H1 (cell line): Measurements from ENCODE around the gene PACSIN1. TPM values are rescaled to one million over a fixed set of nuclear protein-coding genes. Genes with fewer than 3 reads are reported as not detected.

ENCODE experiments used
- CTCF ChIA-PET: fragments of 300-600 bp; sonication (Branson Sonifier 250); formaldehyde crosslinking; loops from one replicate; lab custom pipeline; 2021; ENCODE audit not compliant: partially characterized antibody; lab: Charles Lee
- POLR2A ChIA-PET: fragments of 300-600 bp; sonication (Branson Sonifier 250); formaldehyde crosslinking; loops from one replicate; lab custom pipeline; 2021; ENCODE audit warnings: inconsistent platforms; ENCODE audit not compliant: partially characterized antibody; lab: Charles Lee
- DNase-seq, 2 experiments: peaks; one replicate each; pipeline versions ENCODE4 v3.0.0 to v3.0.0-alpha.2; 2010 to 2022; ENCODE audit warnings: low spot score in 2 of 2, low read depth in 1 of 2, mixed read lengths in 1 of 2
- FAIRE-seq: peaks from 2 replicates; lab custom pipeline; 2011; peaks lifted over from hg19 to GRCh38; lab: Jason Lieb, UNC
- H2AFZ ChIP-seq: 2 replicates; pipeline ENCODE4 v1.8.1; 2012; ENCODE audit warnings: low read length, inconsistent platforms
- H2AK5ac ChIP-seq: 2 replicates; pipeline ENCODE4 v1.6.1; 2013; ENCODE audit warnings: low read depth, low read length
- H2BK120ac ChIP-seq: replicated peaks from 2 replicates; pipeline ENCODE3; 2013; ENCODE audit warnings: low read depth, low read length, inconsistent platforms
- H2BK12ac ChIP-seq: 2 replicates; pipeline ENCODE4 v1.6.1; 2013; ENCODE audit warnings: low read depth, low read length
- H2BK15ac ChIP-seq: 2 replicates; pipeline ENCODE4 v1.6.1; 2013; ENCODE audit warnings: low read length
- H2BK20ac ChIP-seq: 2 replicates; pipeline ENCODE4 v1.6.1; 2013; ENCODE audit warnings: low read length
- H2BK5ac ChIP-seq: 2 replicates; pipeline ENCODE4 v1.6.1; 2013; ENCODE audit warnings: low read depth, low read length
- H3K14ac ChIP-seq: 2 replicates; pipeline ENCODE4 v1.6.1; 2013; ENCODE audit warnings: inconsistent platforms; ENCODE audit not compliant: insufficient read length
- H3K18ac ChIP-seq: 2 replicates; pipeline ENCODE4 v1.6.1; 2013; ENCODE audit warnings: low read length; ENCODE audit errors: extremely low read depth
- H3K23ac ChIP-seq: 2 replicates; pipeline ENCODE4 v1.6.1; 2013; ENCODE audit warnings: inconsistent platforms; ENCODE audit not compliant: insufficient read length
- H3K23me2 ChIP-seq: 2 replicates; pipeline ENCODE4 v1.6.1; 2013; ENCODE audit warnings: low read depth, low read length
- H3K27ac ChIP-seq: 2 replicates; pipeline ENCODE4 v1.6.1; 2011; ENCODE audit warnings: low read depth, low read length, inconsistent platforms
- H3K27me3 ChIP-seq, 4 experiments: replicated peaks in 1 of 4; 1 replicate in 1 of 4; 2 replicates in 3 of 4; pipeline versions ENCODE4 v1.6.1 to v1.8.1; 2011 to 2013; ENCODE audit warnings: low read length in 3 of 4, mild to moderate bottlenecking in 3 of 4, inconsistent platforms in 2 of 4, mixed read lengths in 2 of 4, moderate library complexity in 1 of 4; ENCODE audit not compliant: control insufficient read depth in 3 of 4, insufficient read depth in 3 of 4; ENCODE audit errors: extremely low read depth in 1 of 4
- H3K36me3 ChIP-seq, 4 experiments: 2 replicates each; pipeline versions ENCODE4 v1.6.1 to v1.8.1; 2011 to 2013; ENCODE audit warnings: mild to moderate bottlenecking in 4 of 4, low read length in 3 of 4, moderate library complexity in 2 of 4, control low read depth in 1 of 4, inconsistent platforms in 1 of 4; ENCODE audit not compliant: insufficient read depth in 4 of 4, control insufficient read depth in 2 of 4
- H3K4ac ChIP-seq: replicated peaks from 2 replicates; pipeline ENCODE3; 2013; ENCODE audit warnings: low read length, low read depth, mixed read lengths, inconsistent platforms; ENCODE audit not compliant: insufficient read length
- H3K4me1 ChIP-seq, 4 experiments: replicated peaks in 1 of 4; 1 replicate in 1 of 4; 2 replicates in 3 of 4; pipeline versions ENCODE4 v1.6.1 to v1.8.1; 2011 to 2013; ENCODE audit warnings: low read length in 3 of 4, inconsistent platforms in 2 of 4, mixed read lengths in 1 of 4; ENCODE audit not compliant: insufficient read depth in 4 of 4, control insufficient read depth in 3 of 4
- H3K4me2 ChIP-seq, 2 experiments: 2 replicates each; pipeline versions ENCODE4 v1.6.1 to v1.8.1; 2011 to 2013; ENCODE audit warnings: low read depth in 2 of 2, low read length in 2 of 2, control low read depth in 1 of 2, inconsistent platforms in 1 of 2, mild to moderate bottlenecking in 1 of 2; ENCODE audit not compliant: insufficient read depth in 1 of 2
- H3K4me3 ChIP-seq, 4 experiments: fragments of 200-600, 300-600 bp in 1 of 4; sonication (generic), shearing (Covaris generic), sonication (Bioruptor Twin) in 1 of 4; 2 replicates each; pipeline versions ENCODE4 v1.5.1 to v1.8.1; 2011 to 2016; ENCODE audit warnings: low read length in 4 of 4, low read depth in 3 of 4, control low read depth in 2 of 4, inconsistent platforms in 2 of 4, mild to moderate bottlenecking in 2 of 4, mixed read lengths in 1 of 4, moderate library complexity in 1 of 4; ENCODE audit not compliant: insufficient read depth in 2 of 4; ENCODE audit errors: extremely low read depth in 1 of 4
- H3K56ac ChIP-seq: replicated peaks from 2 replicates; pipeline ENCODE3; 2013; ENCODE audit warnings: low read depth, mild to moderate bottlenecking, mixed read lengths, low read length, inconsistent platforms; ENCODE audit not compliant: insufficient read length
- H3K79me1 ChIP-seq: 2 replicates; pipeline ENCODE4 v1.6.1; 2013; ENCODE audit warnings: low read depth, low read length, control low read depth
- H3K79me2 ChIP-seq, 2 experiments: 2 replicates each; pipeline versions ENCODE4 v1.6.1 to v1.8.1; 2012 to 2013; ENCODE audit warnings: low read length in 2 of 2, mild to moderate bottlenecking in 2 of 2, inconsistent platforms in 1 of 2; ENCODE audit not compliant: insufficient read depth in 2 of 2, control insufficient read depth in 1 of 2
- H3K9ac ChIP-seq, 4 experiments: replicated peaks in 1 of 4; 1 replicate in 1 of 4; 2 replicates in 3 of 4; pipeline versions ENCODE4 v1.6.1 to v1.8.1; 2011 to 2013; ENCODE audit warnings: low read depth in 3 of 4, low read length in 3 of 4, control low read depth in 2 of 4, mild to moderate bottlenecking in 2 of 4, moderate library complexity in 2 of 4, inconsistent platforms in 1 of 4; ENCODE audit errors: extremely low read depth in 1 of 4
- H3K9me3 ChIP-seq, 2 experiments: 2 replicates each; pipeline versions ENCODE4 v1.6.1 to v1.8.1; 2012 to 2013; ENCODE audit warnings: mild to moderate bottlenecking in 2 of 2, moderate library complexity in 2 of 2, control low read depth in 1 of 2, inconsistent platforms in 1 of 2, low read depth in 1 of 2, low read length in 1 of 2, mixed read lengths in 1 of 2; ENCODE audit not compliant: insufficient read depth in 2 of 2
- H4K20me1 ChIP-seq, 2 experiments: replicated peaks in 1 of 2; 2 replicates each; pipeline versions ENCODE3 to v1.8.1; 2011 to 2013; ENCODE audit warnings: inconsistent platforms in 2 of 2, low read length in 2 of 2, mild to moderate bottlenecking in 1 of 2; ENCODE audit not compliant: insufficient read depth in 2 of 2, control insufficient read depth in 1 of 2
- H4K5ac ChIP-seq: 2 replicates; pipeline ENCODE4 v1.6.1; 2013; ENCODE audit warnings: low read length, low read depth, mixed read lengths, inconsistent platforms; ENCODE audit not compliant: insufficient read length
- H4K8ac ChIP-seq: 2 replicates; pipeline ENCODE4 v1.8.0; 2013; ENCODE audit warnings: mild to moderate bottlenecking, moderate library complexity, low read length, inconsistent platforms; ENCODE audit not compliant: insufficient read depth; ENCODE audit errors: extremely low read depth
- H4K91ac ChIP-seq: replicated peaks from 2 replicates; pipeline ENCODE3; 2013; ENCODE audit warnings: low read length, mixed read lengths, inconsistent platforms; ENCODE audit not compliant: insufficient read length
- ASH2L ChIP-seq: fragments of 200-600, 300-600 bp; sonication (generic); IDR thresholded peaks from one replicate; pipeline ENCODE4 v1.7.1; 2017; ENCODE audit warnings: low read length
- EGR1 ChIP-seq: IDR thresholded peaks from 2 replicates; pipeline ENCODE4 v1.6.1; 2011; ENCODE audit warnings: low read depth, low read length, borderline replicate concordance
- HDAC6 ChIP-seq: IDR thresholded peaks from one replicate; pipeline ENCODE4 v1.7.1; 2012; ENCODE audit warnings: low read depth, mild to moderate bottlenecking, inconsistent platforms, low read length, moderate library complexity
- KDM1A ChIP-seq: fragments of 200-600, 300-600 bp; sonication (generic); IDR thresholded peaks from 2 replicates; pipeline ENCODE4 v1.7.1; 2016; ENCODE audit warnings: mild to moderate bottlenecking, low read length, borderline replicate concordance
- NANOG ChIP-seq: IDR thresholded peaks from 2 replicates; pipeline ENCODE4 v1.6.1; 2011; ENCODE audit warnings: low read length, low read depth, mild to moderate bottlenecking, inconsistent platforms; ENCODE audit not compliant: insufficient read depth, poor library complexity, severe bottlenecking
- PHF8 ChIP-seq: fragments of 200-600 bp; sonication (generic); conservative IDR thresholded peaks from 2 replicates; pipeline ENCODE4 v1.7.1; 2012; ENCODE audit warnings: low read depth, mild to moderate bottlenecking, inconsistent platforms, low read length, moderate library complexity
- POLR2A ChIP-seq, 2 experiments: IDR thresholded peaks; 1 replicate in 1 of 2; 2 replicates in 1 of 2; pipeline ENCODE4 v1.6.1; 2011; ENCODE audit warnings: low read depth in 2 of 2, low read length in 2 of 2, mild to moderate bottlenecking in 2 of 2; ENCODE audit errors: control extremely low read depth in 1 of 2
- RAD21 ChIP-seq, 2 experiments: IDR thresholded peaks in 1 of 2; conservative IDR thresholded peaks in 1 of 2; 2 replicates each; pipeline ENCODE4 v1.6.1; 2011; ENCODE audit warnings: low read depth in 2 of 2, low read length in 2 of 2, improper control_type of control experiment in 1 of 2, inconsistent platforms in 1 of 2, mild to moderate bottlenecking in 1 of 2, moderate library complexity in 1 of 2
- RFX5 ChIP-seq: IDR thresholded peaks from 2 replicates; pipeline ENCODE4 v1.6.1; 2011; ENCODE audit warnings: low read depth, low read length, improper control_type of control experiment, borderline replicate concordance
- SP2 ChIP-seq: IDR thresholded peaks from 2 replicates; pipeline ENCODE4 v1.6.1; 2012; ENCODE audit warnings: mild to moderate bottlenecking, low read length, inconsistent platforms
- SUZ12 ChIP-seq: fragments of 200-600 bp; sonication (generic); IDR thresholded peaks from 2 replicates; pipeline ENCODE4 v1.6.1; 2012; ENCODE audit warnings: mild to moderate bottlenecking, inconsistent platforms, low read length, moderate library complexity, mixed read lengths
- TBP ChIP-seq: IDR thresholded peaks from 2 replicates; pipeline ENCODE4 v1.6.1; 2011; ENCODE audit warnings: low read depth, low read length, improper control_type of control experiment
- TEAD4 ChIP-seq: IDR thresholded peaks from 2 replicates; pipeline ENCODE4 v1.6.1; 2012; ENCODE audit warnings: low read depth, low read length, inconsistent platforms, mixed read lengths
- WGBS, 2 experiments: shearing (Covaris generic) in 1 of 2; methylation state at CpG; one replicate each; pipeline versions ENCODE4 v1.1.6 to v1.1.7; 2013 to 2015; ENCODE audit warnings: low lambda C conversion rate in 2 of 2, mixed read lengths in 2 of 2, inconsistent platforms in 1 of 2, low coverage in 1 of 2, missing lambda C conversion rate in 1 of 2; ENCODE audit not compliant: insufficient replicate concordance in 2 of 2, insufficient coverage in 1 of 2, insufficient read length in 1 of 2; ENCODE audit errors: extremely low coverage in 1 of 2, missing lambda C conversion rate in 1 of 2; 5-methylcytosine and 5-hydroxymethylcytosine counted together
- polyA plus RNA-seq, 7 experiments: library from polyadenylated mRNA; depleted of rRNA in 3 of 7; stranded (reverse) in 5 of 7; unstranded in 2 of 7; fragments of >200 nt in 5 of 7; fragments of 200-250 nt in 2 of 7; gene quantifications; 1 replicate in 5 of 7; 2 replicates in 1 of 7; 4 replicates in 1 of 7; pipeline versions ENCODE4 v1.2.1 to v1.2.3, GENCODE V29; 2011 to 2013; ENCODE audit warnings: missing spikeins in 2 of 7, mixed read lengths in 2 of 7
- total RNA-seq: library from RNA; stranded (reverse); fragmentation: NEBNext Ultra II Directional; extraction: Animal tissue kit (Norgen Biotek cat#: 25700); gene quantifications from 2 replicates; pipeline ENCODE4 v1.2.1, GENCODE V29; 2021

The PACSIN1 gene
- total and polyA plus RNA-seq, 2 of the 8 experiments (the other 6 are each of a cell fraction or from before 2014, with no cell fraction given), result 5.9 to 11.1 TPM

- H3K9ac ChIP-seq, result no peak overlapping the region
- no peak overlapping the region for H3K14ac ChIP-seq
- DNase-seq (no peak), FAIRE-seq (no peak)
- no peaks in the 10 kb centered on the region for H3K36me3 ChIP-seq
- H2AFZ ChIP-seq, result no peak overlapping the region
- no peak overlapping the region for H2BK120ac ChIP-seq
- no peaks in the 10 kb centered on the region for H3K9me3 ChIP-seq
- CTCF ChIA-PET, result interaction anchor here (1.0 to 2.7 kb wide), 6 partner anchors 8 to 113 kb away, joined by 4 to 13 read pairs (median 6); partner anchors contain the start of gene SPDEF
- no peak overlapping the region for H3K4ac ChIP-seq
- H4K20me1 ChIP-seq, result no peaks in the 10 kb centered on the region
- H2BK15ac ChIP-seq, result peak overlapping the region; percentile 8; the same call in 1 of the 2 replicates
- no peak overlapping the region for H3K4me3 ChIP-seq
- H4K5ac ChIP-seq, result no peak overlapping the region
- no peak overlapping the region for H3K18ac ChIP-seq
- H2BK20ac ChIP-seq, result no peak overlapping the region
- H3K79me1 ChIP-seq, result no peaks in the 10 kb centered on the region
- H2AK5ac ChIP-seq, result 0 out of 2 replicates have a peak overlapping the region, but pooled peaks have one; percentile 6
- H3K4me1 ChIP-seq, result peaks cover 0 to 13% (median 7%) of the 10 kb centered on the region in 4 experiments
- H3K23ac ChIP-seq, result no peak overlapping the region
- no peak overlapping the region for H2BK5ac ChIP-seq
- no peaks in the 10 kb centered on the region for H3K23me2 ChIP-seq
- POLR2A ChIA-PET, result interaction anchor here (1.0 to 2.0 kb wide), 3 partner anchors 21 to 148 kb away, joined by 3 to 7 read pairs (median 7); partner anchors contain the start of gene RPS10
- no peak overlapping the region for H3K27ac ChIP-seq
- WGBS, 2 experiments, result 85% methylated on average over 8 of the region's 8 CpGs; no CpG with 5 or more reads in 1 of the 2 experiments
- H4K91ac ChIP-seq, result no peak overlapping the region
- no peaks in the 10 kb centered on the region for H3K79me2 ChIP-seq
- H4K8ac ChIP-seq, result 0 out of 2 replicates have a peak overlapping the region, but pooled peaks have one; percentile 20
- H3K27me3 ChIP-seq, result no peaks in the 10 kb centered on the region
- H2BK12ac ChIP-seq, result 0 out of 2 replicates have a peak overlapping the region, but pooled peaks have one; percentile 14
- H3K4me2 ChIP-seq, result no peak overlapping the region
- H3K56ac ChIP-seq, result no peak overlapping the region
- TF ChIP-seq RAD21 (IDR thresholded peaks at IDR 0.05 in 1 of 2, conservative IDR thresholded peaks at IDR 0.05 in 1 of 2; ENCODE audit: low read depth in 2 of 2, low read length in 2 of 2) (no peak), SUZ12 (no peak), TEAD4 (no peak), TBP (no peak), NANOG (no peak), SP2 (no peak), HDAC6 (no peak), KDM1A (no peak), POLR2A (IDR thresholded peaks at IDR 0.05; ENCODE audit: control extremely low read depth in 1 of 2, low read depth in 2 of 2, low read length in 2 of 2) (no peak), RFX5 (no peak), ASH2L (no peak), PHF8 (no peak), EGR1 (no peak)
Measured at GRCh38 chr6:34573567-34574183, 107.8 kb downstream of the PACSIN1 start.
